ENCODE data around the gene EOGT.

The EOGT gene

DNA sequence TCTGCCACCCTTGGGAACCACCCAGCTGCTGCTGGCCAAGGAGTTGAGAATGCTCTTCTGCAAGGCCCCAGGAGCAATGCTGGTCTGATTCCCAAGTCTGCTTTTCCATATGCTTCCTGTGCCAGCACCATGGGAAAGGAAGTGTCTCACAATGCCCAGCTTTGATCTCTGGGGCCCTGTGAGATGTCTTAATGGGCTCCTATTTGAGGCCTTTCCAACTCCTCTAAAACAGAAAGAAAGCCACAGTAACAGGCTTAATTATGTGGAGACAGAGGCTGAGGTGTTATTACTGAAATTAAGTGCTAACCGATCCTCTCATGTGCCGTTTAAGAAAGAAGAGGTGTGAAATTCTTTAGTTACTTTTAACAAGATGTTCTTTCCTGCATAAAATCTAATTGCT lies 4.5 kb downstream of the EOGT start:
- DNase-seq, result no peak

DNA sequence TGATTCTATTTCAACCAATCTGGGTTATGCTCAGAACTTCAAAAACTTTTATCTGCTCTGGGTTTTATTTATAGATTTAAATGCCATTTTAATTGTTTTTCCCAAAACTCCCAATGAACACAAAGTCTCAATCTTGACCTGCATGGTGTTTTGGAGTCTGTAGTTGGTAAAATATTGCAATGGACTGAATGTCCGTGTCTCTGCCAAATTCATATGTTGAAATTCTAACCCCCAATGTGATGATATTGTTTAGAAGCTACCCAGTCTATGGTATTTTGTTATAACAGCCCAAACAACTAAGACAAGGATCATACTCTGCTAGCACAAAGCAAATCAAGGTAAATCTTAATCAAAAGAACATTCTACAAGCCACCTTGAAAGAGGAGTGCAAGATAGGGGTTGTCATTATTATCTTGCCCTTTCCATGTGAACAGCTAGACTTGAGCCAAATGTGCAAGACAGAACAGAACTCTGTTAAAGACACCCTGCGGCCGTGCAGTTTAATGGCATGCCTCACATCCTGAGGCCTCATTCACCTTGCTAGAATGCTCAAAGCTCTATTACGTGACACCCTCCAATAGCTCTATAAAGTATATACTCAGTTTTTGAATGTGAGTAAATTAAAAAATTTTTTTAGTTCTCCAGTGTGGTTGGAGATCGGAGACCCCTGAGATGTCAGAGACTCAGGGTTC lies 7.5 kb downstream of the EOGT start:
- no peak for DNase-seq

DNA sequence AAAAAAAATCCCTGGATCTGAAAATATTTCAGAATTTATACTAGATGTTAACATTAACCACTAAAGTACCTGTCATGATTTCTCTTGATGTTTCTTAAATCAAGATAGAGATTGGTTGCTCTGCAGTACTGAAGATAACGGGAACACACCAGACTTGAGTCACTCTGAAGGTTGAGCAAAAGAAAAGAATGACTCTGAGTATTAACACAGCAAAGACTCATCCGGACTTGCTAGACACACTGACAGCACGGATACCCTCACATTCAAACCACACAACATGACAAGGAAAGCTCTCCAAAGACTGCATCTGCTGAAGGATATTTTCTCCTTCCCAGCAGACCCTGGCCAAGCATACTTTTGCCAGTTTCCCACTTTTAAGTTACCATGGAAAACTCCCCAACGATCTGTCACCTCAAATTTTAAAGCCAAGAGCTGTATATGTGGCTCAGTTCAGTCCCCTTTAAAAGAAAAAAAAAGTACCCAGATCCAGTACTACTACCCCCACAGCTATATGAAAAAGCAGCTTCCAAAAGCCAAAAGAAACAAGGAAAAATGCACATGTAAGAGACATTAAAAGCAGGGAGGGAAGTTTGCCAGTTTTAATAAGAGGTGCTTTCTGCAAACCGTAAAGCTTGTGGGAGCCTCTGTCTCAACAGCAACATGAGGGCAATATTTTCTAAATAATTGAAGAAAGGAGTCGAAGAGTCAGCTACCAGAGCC lies 8.3 kb downstream of the EOGT start:
- no peak for DNase-seq

DNA sequence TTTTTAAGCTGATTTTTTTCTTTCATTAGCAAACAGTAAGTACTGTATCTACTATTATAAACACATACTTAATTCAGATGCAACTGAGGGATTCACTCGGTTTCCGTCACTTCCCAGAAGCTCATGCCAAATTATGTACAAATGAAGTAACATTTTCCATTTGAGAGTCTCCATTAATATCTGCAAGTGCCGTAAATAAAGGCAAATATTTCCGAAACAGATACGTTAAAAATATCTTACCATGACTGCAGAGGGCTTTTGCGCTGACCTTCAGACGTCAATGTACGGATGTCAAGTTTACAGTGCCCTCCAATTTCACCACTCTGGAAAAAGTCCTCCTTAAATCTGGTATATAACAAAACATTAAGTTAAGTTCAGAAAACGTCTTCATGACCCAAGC lies 9.3 kb downstream of the EOGT start:
- no peak for DNase-seq

DNA sequence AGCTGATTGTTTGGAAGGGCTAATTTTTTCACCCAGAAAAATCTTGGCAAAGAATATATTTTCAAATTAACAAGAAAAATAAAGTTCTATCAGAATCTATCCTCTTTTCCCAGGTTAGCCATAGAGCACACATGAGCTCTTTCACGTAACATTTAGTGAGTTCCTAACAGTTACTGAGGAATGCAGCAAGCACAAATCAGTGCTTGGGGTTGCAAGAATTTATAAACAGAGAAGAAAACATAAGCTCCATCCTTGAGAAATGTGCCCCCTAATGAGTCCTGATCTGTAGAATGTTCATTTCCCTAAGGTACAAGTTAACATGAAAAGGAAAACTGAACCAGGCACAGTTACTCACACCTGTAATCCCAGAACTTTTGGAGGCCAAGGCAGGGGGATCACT lies 13.9 kb downstream of the EOGT start:
- no peak for DNase-seq

DNA sequence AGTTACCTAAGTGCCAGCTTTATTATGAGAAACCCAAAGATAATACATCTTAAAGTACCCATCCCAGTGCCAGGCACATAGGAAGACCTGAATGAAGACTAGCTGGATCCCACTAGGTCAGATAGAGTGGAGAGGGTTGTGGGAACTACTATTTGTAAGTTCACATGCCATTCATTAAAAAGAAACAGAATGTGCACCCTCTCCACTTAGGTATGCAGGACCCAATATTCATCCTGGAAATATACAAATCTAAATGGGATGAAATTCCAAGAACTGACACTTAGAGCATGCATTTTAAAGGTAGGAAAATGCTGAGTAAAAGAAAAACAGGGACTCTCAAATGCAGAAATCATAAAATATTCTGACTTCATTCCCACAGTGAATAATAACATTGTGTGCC lies 14.3 kb downstream of the EOGT start:
- no peak for DNase-seq

DNA sequence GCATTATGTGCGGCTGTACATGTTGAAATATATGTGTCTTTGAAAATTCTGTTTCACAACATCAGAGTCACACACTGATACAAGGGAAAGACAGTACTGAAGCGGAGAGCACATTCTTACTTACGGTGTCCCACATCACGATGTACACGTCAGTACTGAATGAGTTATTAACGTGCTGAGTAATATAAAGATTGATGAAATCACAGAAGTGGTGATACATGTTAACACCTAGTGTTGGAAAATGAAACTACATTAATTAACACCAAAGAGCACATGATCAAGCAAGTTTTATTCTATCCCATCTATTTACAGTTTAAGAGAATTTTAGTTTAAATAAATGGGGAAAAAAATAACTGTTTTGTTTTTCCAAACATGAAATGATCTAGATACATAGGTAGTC lies 15.6 kb downstream of the EOGT start:
- DNase-seq, result no peak

DNA sequence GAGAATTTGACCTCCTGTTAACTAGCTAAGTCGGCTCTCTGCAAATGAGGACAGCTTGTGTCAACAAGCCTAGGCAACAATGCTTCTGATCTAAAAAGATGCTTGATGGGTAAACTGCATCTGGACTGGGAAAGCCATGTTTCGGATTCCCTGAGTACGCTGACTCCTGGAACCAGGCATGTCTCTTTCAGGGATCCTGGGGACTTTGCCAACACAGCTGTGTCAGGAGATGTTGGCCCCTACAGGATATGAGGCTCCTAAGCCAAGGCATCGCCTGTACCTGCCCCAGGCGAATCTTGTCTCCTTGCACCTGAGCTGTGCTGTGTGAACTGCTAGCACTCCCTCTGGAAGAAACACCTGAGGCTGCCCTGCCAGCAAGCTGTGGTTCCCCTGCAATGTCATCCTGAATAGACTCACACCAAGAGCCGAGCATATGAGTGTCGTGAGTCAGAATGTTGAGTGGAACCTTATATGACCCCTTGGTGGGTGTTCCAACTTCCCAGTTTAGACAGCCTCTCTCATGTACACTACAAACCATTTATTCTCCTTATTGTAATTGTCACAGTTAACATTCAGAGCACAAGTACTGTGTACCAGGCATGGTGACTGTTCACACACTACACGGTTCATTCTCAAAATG lies 17.0 kb downstream of the EOGT start:
- DNase-seq, result no peak

DNA sequence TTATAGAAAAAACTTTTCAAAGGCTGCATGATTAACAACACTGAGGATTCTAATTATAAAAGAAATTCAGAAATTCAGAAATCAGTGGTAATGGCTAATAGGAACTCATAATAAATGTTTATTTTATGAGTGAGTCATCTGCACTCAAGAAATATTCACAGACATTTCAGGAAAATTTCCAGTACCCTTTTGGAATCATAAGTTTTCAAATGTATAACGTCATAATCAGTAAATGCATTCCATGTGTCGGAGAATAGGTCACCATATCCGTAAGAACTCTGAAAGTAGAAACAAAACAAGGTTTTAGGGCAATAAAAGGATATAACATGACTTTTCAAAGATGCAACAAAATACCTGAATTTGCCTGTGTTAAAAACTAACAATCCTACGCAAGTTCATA lies 24.7 kb downstream of the EOGT start:
- no peak for DNase-seq

DNA sequence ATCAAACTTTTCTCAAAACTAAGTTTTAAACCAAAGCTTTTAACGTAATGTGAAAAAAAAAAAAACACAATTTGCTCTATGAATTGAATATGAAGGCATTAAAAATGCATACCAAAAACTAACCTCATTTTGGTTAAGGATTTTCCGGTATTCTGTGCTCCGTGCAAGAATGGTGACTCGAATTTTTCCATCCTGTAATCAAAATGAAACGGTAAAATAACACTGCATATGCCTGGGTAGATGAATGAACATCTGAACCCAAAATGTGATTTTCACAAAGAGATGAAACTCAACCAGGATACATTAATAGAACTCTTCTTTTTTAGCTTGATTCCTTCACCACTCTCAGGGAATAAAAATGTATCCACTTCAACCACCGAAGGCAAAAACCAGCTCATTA lies 26.2 kb downstream of the EOGT start:
- no peak for DNase-seq

DNA sequence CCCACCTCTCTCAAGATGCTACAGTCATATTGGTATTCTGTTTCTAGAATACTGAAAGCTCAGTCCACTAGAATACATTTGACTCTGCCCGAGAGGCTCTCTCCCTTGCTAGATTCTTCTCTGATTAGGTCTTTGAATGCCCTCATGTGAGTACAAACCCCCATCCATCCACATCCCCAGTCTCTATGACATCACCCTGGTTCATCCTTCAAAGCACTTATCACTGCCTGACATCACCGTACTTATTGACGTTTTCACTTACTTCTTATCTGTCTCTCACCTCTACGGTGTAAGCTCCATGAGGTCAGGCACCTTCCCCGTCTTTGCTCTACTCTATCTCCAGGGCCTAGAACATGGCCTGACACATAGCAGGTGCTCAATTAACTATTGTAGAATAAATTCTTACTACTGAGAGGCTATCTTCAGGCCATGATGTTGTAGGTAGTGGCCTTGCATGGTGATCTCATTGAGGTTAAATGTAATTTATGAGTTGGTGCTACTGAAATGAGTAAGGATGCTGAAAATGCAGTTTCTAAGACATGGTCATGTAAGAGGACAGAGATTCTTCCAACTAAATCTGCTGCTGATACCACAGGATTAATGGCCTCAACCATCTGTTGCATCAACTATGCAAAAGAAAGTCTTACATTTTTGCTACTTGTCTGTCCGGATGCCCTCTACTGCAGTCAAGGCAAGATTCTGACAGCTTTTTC lies 26.8 kb downstream of the EOGT start:
- DNase-seq, result no peak

DNA sequence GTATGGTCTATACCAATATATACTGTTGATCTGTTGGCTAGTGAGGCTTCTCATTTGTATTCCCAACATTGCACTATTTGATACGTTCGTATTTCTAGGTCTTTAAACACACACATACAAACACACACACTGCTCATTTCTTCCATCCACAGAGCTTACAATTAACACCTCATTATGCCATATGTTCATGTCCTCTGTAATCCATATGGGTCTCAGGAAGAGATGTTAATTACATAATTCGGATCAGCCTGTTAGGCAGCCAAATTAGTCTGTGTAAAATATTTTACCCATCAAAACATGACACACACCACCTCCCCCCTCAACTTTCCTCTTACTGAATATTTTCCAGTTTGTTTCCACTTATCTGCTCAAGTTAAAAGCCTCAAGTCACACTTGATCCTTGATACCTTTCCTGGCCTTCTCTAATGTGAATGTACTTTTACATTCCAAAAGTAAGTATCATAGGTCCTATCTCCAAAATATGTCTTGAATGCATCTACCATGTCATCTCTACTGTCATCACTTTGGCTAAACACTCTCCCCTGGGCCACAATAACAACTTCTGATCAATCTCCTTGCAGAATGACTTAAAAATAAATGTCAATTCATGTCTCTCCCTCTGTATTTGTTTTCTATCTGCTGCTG lies 28.2 kb downstream of the EOGT start:
- DNase-seq, result no peak

DNA sequence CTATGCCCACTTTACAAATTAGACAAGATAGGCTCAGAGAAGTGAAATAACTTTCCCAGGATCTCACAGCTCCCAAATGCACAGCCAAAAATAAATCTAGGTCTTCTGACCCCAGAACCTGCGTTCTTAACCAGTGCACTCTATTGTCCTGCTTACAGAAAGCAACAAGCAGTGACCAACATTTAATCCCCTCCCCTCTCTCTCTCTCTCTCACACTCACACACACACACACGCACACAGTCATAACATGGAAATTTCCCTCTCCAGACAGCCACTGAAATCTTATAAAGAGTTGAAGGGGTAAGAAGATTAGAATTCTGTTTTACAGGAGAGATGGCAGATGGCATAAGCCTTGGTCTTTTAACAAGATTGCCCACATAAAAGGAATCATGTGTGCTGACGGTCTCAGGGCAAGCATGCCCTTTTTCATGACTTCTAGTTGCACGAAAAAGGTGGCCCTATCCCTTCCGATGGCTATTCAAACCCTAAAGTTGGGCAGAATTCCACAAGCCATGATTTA lies 29.4 kb downstream of the EOGT start:
- no peak for DNase-seq

DNA sequence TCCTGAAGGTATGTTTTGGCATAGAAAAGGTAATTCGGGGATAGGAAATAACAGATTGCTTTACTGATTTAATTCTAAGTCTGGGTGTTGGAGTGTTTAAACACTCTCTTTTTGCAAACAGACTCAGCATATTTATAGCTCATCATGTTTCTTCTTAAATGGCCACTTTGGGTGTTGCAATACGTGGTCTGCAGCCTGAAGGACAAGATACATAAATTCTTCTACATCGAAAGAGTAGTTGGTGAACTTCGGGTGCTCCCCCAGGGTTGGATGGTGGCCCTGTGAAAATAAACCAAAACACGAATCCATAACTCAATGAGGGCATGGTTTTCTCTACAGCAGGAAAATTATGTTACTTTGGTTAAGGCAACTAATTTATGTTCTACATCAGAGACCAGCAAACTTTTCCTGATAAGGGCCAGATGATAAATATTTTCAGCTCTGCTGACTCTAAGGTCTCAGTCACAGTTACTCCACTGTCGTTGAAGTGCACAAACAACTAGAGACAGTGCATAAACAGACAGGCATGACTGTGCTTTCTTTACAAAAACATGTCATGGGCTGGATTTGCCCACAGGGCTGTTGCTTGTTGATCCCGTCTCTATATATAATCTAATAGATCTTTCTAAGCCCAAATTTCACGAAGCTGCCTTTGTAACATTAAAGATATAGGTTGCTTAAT lies 35.9 kb downstream of the EOGT start:
- DNase-seq, result peak; percentile 35

DNA sequence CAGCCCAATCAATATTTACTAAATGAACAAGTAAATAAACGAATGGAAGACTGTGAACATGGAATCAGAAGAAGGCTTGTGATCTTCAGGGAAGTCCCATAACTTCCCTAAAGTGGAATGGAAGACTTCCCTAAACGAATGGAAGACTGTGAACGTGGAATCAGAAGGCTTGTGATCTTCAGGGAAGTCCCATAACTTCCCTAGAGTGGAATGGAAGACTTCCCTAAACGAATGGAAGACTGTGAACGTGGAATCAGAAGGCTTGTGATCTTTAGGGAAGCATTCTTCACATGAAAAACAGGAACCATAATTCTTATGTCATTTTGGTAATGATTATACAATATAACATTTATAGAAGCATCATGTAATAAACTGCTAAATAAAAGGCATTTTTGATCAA lies 38.8 kb downstream of the EOGT start:
- DNase-seq, result no peak

DNA sequence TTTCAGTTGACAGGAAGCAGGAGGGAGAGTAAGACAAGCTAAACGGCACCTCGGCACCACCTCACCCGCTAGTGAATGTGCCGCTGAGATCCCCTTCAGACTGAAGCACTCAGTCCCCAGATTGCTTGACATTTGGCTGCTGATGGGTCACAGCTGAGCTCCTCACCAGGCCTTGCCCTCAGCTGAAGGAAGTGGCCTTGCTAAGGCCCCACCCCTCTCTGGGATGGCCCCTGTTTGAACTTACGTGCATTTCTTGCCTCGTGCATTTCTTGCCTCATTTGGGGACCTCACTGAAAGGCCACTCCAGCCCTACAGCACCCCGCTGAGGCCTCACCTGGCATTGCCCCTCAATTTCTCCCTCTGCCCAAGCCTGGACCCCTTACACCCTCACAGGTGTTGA lies 39.8 kb downstream of the EOGT start:
- peak; percentile 41 for DNase-seq

DNA sequence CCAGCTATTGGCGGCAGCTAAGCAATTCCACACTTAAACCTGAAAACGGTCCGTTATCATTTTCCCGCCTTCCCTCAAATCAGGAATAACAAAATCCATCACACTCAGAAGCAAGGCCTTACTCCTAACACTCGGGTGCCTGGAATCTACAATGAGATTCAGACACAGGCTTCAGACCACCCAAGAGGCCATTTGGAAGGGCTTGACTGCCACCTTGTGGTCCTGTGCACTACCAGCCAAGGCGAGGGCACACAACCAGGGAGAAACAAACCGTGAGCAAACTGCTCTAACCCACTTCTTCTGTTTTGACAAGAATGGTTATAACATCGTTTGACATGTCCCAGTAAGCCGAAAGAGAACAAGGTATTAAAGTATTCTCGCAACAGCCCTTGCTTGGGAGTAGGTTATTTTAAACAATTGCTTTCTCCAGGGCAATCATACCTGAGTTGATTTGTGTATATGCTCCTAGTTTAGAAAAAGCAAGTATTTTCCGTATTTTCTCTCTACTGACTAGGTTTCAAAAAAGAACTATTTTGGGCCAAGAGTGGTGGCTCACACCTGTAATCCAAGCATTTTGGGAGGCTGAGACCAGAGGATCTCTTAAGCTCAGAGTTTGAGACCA lies 41.0 kb downstream of the EOGT start:
- peak; percentile 35 for DNase-seq

DNA sequence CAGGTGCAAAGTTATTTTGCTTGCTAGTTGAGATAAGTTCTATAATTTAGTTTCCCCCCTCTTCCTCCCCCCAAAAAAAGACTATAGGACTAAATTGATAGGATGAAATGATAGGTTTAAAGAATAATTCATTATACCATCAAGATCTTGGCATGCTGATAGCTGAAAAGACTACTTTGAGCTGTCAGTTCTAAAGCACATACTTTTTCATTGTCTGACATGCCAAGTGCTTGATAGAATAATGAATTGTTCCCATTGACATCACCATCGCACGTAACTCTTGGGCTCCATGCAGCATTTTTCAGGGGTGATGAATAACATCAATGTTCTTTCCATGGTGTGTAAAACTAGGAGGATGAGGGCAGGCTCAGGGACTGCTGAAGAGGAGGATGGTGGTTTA lies 48.8 kb downstream of the EOGT start:
- DNase-seq, result no peak

DNA sequence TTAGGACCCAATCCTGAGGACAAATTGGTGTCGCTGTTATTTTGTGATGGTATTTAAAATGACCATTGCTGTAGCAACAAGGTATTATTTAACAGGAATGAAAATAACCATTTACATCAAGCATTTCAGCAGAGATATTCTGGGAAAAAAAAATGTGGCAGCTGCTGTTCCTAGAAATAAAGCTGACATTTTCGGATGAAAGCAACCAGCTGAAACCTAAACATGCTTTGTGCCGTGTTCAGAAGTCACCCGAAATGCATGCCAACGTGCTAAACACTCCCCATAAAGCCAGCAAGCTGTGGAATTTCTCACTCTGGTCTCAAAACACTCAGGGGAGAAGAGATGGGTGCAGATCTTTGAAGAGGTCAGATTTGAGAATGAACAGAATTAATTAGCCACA lies 49.6 kb downstream of the EOGT start:
- no peak for DNase-seq

DNA sequence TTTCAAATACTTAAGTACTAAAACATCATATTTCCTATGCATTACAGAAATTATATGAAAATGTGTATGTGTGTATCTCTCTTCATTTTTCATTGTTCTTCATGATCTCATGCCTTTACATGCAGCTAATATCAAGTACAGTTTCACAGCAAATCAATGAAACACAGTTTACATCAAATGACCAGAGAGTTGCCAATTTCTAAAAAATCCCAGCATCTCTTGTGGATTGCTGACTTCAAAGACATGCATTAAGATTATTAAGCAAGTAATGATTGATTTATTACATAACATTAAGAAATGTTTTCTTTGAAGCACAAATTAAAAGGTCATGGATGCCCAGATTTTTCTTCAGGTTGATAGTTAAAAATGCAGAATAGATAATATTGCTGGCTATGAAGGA lies 50.1 kb downstream of the EOGT start:
- DNase-seq, result no peak

DNA sequence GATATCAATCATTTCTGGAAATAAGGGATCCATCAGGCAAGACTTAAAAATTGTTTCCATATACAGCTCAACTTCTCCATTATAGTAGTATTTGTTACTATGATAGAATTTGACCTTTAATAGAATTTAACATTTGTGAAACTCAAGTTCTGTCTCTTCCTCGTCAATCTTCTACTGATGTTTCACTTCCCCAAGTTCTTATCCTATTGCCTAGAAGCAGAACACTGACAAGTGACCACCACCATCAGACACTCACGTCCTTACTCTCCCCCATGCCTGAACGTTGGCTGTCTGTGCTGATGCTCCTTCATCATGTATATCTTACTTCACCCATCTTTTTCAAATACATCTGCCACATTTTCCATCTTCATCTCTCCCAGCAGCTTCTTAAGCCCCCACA lies 54.6 kb downstream of the EOGT start:
- peak; percentile 59 for DNase-seq

DNA sequence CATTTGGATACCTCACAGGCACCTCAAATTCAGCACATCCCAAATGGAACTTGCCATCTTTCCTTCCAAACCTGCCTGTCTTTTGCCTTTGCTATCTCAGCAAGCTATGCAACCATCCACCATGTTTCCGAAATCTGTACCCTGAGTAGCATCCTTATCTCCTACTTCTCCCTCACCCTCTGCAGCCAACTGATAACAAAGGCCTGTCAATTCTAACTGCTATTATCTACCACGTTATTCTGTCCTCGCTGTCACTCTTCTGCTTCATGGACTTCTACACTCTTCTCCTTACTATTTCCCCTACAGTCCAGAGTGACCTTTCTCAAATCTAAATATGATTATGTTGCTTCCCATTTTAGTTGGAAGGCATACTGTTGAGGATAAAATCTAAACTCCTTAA lies 55.6 kb downstream of the EOGT start:
- no peak for DNase-seq
